Cardiac fibroblast (primary cell): ENCODE data around the gene GRXCR2.

Experiments
- DNase-seq, 2 donors: peaks; one replicate each; pipeline versions ENCODE4 v3.0.0 to v3.0.0-alpha.2; 2010; ENCODE audit warnings: low read depth in 2 of 2
- H3K4me3 ChIP-seq, 2 donors: replicated peaks in 1 of 2; 1 replicate in 1 of 2; 2 replicates in 1 of 2; pipeline ENCODE4 v1.5.1; 2011; ENCODE audit warnings: low read depth in 2 of 2, low read length in 2 of 2, mild to moderate bottlenecking in 2 of 2, moderate library complexity in 1 of 2
- CTCF ChIP-seq: IDR thresholded peaks from one replicate; pipeline ENCODE4 v1.5.1; 2011; ENCODE audit warnings: low read depth, mild to moderate bottlenecking, low read length, inconsistent platforms

Gene GRXCR2, protein sequence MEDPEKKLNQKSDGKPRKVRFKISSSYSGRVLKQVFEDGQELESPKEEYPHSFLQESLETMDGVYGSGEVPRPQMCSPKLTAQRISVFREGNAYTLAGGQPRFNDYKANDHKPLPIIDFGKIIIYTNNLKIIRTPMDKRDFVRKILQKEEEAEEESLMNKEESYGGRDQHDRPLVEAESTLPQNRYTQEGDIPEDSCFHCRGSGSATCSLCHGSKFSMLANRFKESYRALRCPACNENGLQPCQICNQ

DNA sequence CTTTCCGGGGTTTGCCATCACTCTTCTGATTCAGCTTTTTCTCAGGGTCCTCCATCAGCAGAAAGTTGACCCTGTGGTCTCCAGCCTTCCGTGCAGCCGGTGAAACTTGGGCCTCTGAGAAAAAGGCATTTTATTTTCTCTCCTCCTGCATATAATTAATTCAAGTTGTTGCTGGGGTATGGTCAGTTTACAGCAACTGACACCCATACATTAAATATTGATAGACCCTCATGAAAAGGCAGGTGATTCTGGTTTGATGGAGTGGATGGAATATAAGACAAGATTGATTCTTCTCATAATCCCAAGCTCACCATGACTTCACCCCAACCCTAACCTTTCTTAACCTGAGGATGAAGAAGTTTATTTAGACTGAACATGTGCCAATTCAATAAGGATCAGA is at the start of gene GRXCR2:
TSS of gene GRXCR2 (minus strand) at position 101 of the 400 bp plus-strand sequence. CDS start at position 55, 46 bp downstream.
- H3K4me3 ChIP-seq, result no peak within 1 kb of the TSS
- no peak for TF ChIP-seq CTCF

DNA sequence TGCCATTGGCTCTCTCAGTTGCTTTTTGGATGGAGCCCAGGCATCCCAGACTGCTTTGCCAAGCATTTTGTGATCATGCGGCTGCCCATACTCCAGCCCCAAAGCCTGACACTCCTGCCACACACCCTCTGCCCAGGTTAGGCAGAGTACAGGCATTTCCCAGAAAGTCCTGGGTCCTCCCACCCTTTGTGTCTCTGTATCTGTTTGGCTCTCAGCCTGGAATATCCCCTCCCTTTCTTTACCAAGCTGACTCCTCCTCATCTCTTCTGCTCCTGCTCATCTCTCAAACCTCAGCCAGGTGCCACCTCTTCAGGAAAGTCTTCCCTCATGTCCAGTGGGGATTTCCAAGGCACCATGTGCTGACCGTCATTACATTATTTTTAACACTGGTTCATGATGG is 49.2 kb upstream of the GRXCR2 start:
- no peak for TF ChIP-seq CTCF
- no peak overlapping the region for H3K4me3 ChIP-seq
- no peak for DNase-seq

More for the DNA sequence above, at the start of gene GRXCR2:
- DNase-seq, result no peak

DNA sequence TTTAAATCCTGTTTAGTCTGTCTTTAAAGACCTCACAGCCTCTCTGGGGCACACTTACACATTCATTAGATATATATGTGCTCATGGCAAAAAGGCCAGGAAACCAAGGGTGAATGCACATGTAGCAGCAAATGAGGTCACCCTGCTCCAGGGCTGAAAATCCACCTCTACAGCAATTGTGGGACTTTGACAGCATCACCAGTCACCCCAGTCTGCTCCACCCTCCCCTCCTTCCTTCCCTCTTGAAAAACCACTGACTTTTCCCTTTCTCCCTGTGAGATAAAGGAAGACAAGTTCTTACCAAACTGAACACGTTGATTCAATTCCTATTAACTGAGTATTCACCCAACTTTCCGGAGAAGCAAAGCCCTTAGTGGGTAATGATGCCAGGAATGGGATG is 48.4 kb upstream of the GRXCR2 start:
- no peak overlapping the region for H3K4me3 ChIP-seq
- no peak for TF ChIP-seq CTCF
- DNase-seq, result peak in 1 of 2 donors; percentile 24

GRCh38 chr5:145920542-145921210 is 47.9 kb upstream of the GRXCR2 start:
- H3K4me3 ChIP-seq, result no peak overlapping the region
- no peak for TF ChIP-seq CTCF
- DNase-seq, result no peak

DNA sequence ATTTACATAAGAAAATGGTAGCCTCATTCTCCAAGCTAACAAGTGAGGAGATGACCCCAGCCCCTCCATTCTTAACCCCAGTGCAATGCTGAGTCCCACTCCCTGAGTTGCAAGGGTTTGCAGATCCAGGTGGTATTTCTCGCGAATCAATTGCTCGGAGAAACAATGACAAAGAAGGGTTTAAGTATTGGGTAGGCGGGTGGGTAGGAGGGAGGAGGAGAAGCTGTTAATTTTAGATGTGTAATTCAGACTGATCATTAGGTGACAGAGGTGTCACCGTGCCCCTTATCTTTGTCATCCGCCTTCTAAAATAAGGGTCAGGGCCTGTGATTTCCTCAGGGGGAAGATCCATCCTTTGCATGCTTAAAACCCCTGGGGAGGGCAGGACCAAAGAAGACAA is 46.6 kb upstream of the GRXCR2 start:
- no peak for DNase-seq
- H3K4me3 ChIP-seq, result no peak overlapping the region
- TF ChIP-seq CTCF, result no peak

- no peak for DNase-seq
- no peak for TF ChIP-seq CTCF
- H3K4me3 ChIP-seq, result no peak overlapping the region
These were observed 45.6 kb upstream of the GRXCR2 start for GRCh38 chr5:145918397-145918796.
